Neuron (in vitro differentiated cells): Measurements from ENCODE around the gene NOL4L.
A peak's percentile ranks its signal among the peaks of the same experiment; 100 is the strongest.
"Not testable (repeated sequence)": the region's sequence is repeated elsewhere in the genome, so short reads cannot be mapped to it uniquely, and the experiment has no call there.

Experiments
- H2AFZ ChIP-seq: one replicate; pipeline ENCODE4 v1.6.1; 2013; ENCODE audit warnings: low read depth, mild to moderate bottlenecking, inconsistent platforms, low read length, moderate library complexity
- H3K27me3 ChIP-seq: one replicate; pipeline ENCODE4 v1.6.1; 2013; ENCODE audit warnings: low read length; ENCODE audit not compliant: insufficient read depth
- H3K36me3 ChIP-seq: one replicate; pipeline ENCODE4 v1.6.1; 2013; ENCODE audit warnings: low read length; ENCODE audit not compliant: insufficient read depth
- H3K4me1 ChIP-seq: one replicate; pipeline ENCODE4 v1.6.1; 2013; ENCODE audit warnings: low read length; ENCODE audit not compliant: insufficient read depth
- H3K4me3 ChIP-seq: 2 replicates; pipeline ENCODE4 v1.5.1; 2013; ENCODE audit warnings: mild to moderate bottlenecking, low read length, moderate library complexity
- H3K9me3 ChIP-seq: one replicate; pipeline ENCODE4 v1.6.1; 2013; ENCODE audit warnings: low read length

NOL4L gene

GRCh38 chr20:32598606-32599005 lies 13.5 kb upstream of the NOL4L start:
- H3K4me3 ChIP-seq = no peak overlapping the region
- no peaks in the 10 kb centered on the region for H3K4me1 ChIP-seq
- H3K27me3 ChIP-seq = peaks cover 8% of the 10 kb centered on the region
- no peak overlapping the region for H2AFZ ChIP-seq
- H3K9me3 ChIP-seq = no peaks in the 10 kb centered on the region
- no peaks in the 10 kb centered on the region for H3K36me3 ChIP-seq

- H3K4me1 ChIP-seq = no peaks in the 10 kb centered on the region
- peaks cover 11% of the 10 kb centered on the region for H3K27me3 ChIP-seq
- H3K4me3 ChIP-seq = no peak overlapping the region
- H2AFZ ChIP-seq = no peak overlapping the region
- no peaks in the 10 kb centered on the region for H3K36me3 ChIP-seq
- no peaks in the 10 kb centered on the region for H3K9me3 ChIP-seq
Measured at GRCh38 chr20:32597714-32598113, 12.6 kb upstream of the NOL4L start.

GRCh38 chr20:32596681-32597252 lies 11.6 kb upstream of the NOL4L start:
- no peaks in the 10 kb centered on the region for H3K4me1 ChIP-seq
- H3K4me3 ChIP-seq = no peak overlapping the region
- H2AFZ ChIP-seq = no peak overlapping the region
- H3K27me3 ChIP-seq = peaks cover 5% of the 10 kb centered on the region
- H3K9me3 ChIP-seq = no peaks in the 10 kb centered on the region
- H3K36me3 ChIP-seq = no peaks in the 10 kb centered on the region

GRCh38 chr20:32595143-32595542 lies 10.0 kb upstream of the NOL4L start:
- H3K36me3 ChIP-seq = no peaks in the 10 kb centered on the region
- no peak overlapping the region for H2AFZ ChIP-seq
- no peak overlapping the region for H3K4me3 ChIP-seq
- no peaks in the 10 kb centered on the region for H3K4me1 ChIP-seq
- peaks cover 5% of the 10 kb centered on the region for H3K27me3 ChIP-seq
- H3K9me3 ChIP-seq = no peaks in the 10 kb centered on the region

GRCh38 chr20:32594669-32595068 lies 9.5 kb upstream of the NOL4L start:
- H3K4me1 ChIP-seq, H3K36me3 ChIP-seq, H3K27me3 ChIP-seq, H2AFZ ChIP-seq, H3K4me3 ChIP-seq, H3K9me3 ChIP-seq: not testable (repeated sequence)

GRCh38 chr20:32594204-32594603 lies 9.1 kb upstream of the NOL4L start:
- Histone ChIP-seq H2AFZ (no peak overlapping the region), H3K36me3 (no peaks in the 10 kb centered on the region), H3K27me3 (peaks cover 12% of the 10 kb centered on the region), H3K4me1 (no peaks in the 10 kb centered on the region), H3K4me3 (no peak overlapping the region), H3K9me3 (no peaks in the 10 kb centered on the region)

- not testable (repeated sequence) for H2AFZ ChIP-seq, H3K36me3 ChIP-seq, H3K9me3 ChIP-seq, H3K4me1 ChIP-seq, H3K4me3 ChIP-seq
- H3K27me3 ChIP-seq = peaks cover 24% of the 10 kb centered on the region
Measured at GRCh38 chr20:32592616-32593015, 7.5 kb upstream of the NOL4L start.

GRCh38 chr20:32592022-32592421 lies 6.9 kb upstream of the NOL4L start:
- no peaks in the 10 kb centered on the region for H3K36me3 ChIP-seq
- peaks cover 30% of the 10 kb centered on the region for H3K27me3 ChIP-seq
- H3K4me3 ChIP-seq = no peak overlapping the region
- no peak overlapping the region for H2AFZ ChIP-seq
- no peaks in the 10 kb centered on the region for H3K4me1 ChIP-seq
- H3K9me3 ChIP-seq = no peaks in the 10 kb centered on the region

GRCh38 chr20:32589769-32590168 lies 4.6 kb upstream of the NOL4L start:
- H3K4me3 ChIP-seq = no peak overlapping the region

GRCh38 chr20:32589256-32589655 lies 4.1 kb upstream of the NOL4L start:
- Histone ChIP-seq H3K4me1 (peaks cover 3% of the 10 kb centered on the region), H3K4me3 (no peak overlapping the region), H2AFZ (no peak overlapping the region), H3K36me3 (no peaks in the 10 kb centered on the region), H3K27me3 (peaks cover 45% of the 10 kb centered on the region), H3K9me3 (no peaks in the 10 kb centered on the region)

More at GRCh38 chr20:32589769-32590168, 4.6 kb upstream of the NOL4L start:
- Histone ChIP-seq H2AFZ (no peak overlapping the region), H3K4me1 (peaks cover 3% of the 10 kb centered on the region), H3K9me3 (no peaks in the 10 kb centered on the region), H3K36me3 (no peaks in the 10 kb centered on the region), H3K27me3 (peaks cover 45% of the 10 kb centered on the region)

- Histone ChIP-seq H3K27me3 (peaks cover 40% of the 10 kb centered on the region), H3K4me1 (peaks cover 3% of the 10 kb centered on the region)
Measured at GRCh38 chr20:32588040-32588439, 2.9 kb upstream of the NOL4L start.

GRCh38 chr20:32586291-32586690 lies 1.2 kb upstream of the NOL4L start:
- Histone ChIP-seq H3K27me3 (peaks cover 40% of the 10 kb centered on the region), H2AFZ (no peak overlapping the region), H3K4me1 (peaks cover 20% of the 10 kb centered on the region), H3K4me3 (no peak overlapping the region), H3K36me3 (no peaks in the 10 kb centered on the region), H3K9me3 (no peaks in the 10 kb centered on the region)

More at GRCh38 chr20:32588040-32588439, 2.9 kb upstream of the NOL4L start:
- Histone ChIP-seq H3K36me3 (no peaks in the 10 kb centered on the region), H3K4me3 (no peak overlapping the region), H3K9me3 (no peaks in the 10 kb centered on the region), H2AFZ (no peak overlapping the region)

GRCh38 chr20:32585586-32586127 lies 524 bp upstream of the NOL4L start:
- no peak overlapping the region for H3K4me3 ChIP-seq

GRCh38 chr20:32583581-32584070 lies 1.5 kb downstream of the NOL4L start:
- H3K4me3 ChIP-seq = peak overlapping the region; percentile 70
- no peaks in the 10 kb centered on the region for H3K9me3 ChIP-seq
- H3K36me3 ChIP-seq = no peaks in the 10 kb centered on the region
- peaks cover 25% of the 10 kb centered on the region for H3K4me1 ChIP-seq
- H3K27me3 ChIP-seq = peaks cover 30% of the 10 kb centered on the region
- H2AFZ ChIP-seq = no peak overlapping the region

More at GRCh38 chr20:32585586-32586127, 524 bp upstream of the NOL4L start:
- H2AFZ ChIP-seq = no peak overlapping the region
- no peaks in the 10 kb centered on the region for H3K36me3 ChIP-seq
- no peaks in the 10 kb centered on the region for H3K9me3 ChIP-seq
- H3K27me3 ChIP-seq = peaks cover 40% of the 10 kb centered on the region
- peaks cover 21% of the 10 kb centered on the region for H3K4me1 ChIP-seq
